ENCODE data around the gene DUSP10. TPM values are rescaled to one million over a fixed set of nuclear protein-coding genes. Genes with fewer than 3 reads are reported as not detected.

Gene DUSP10
- total RNA-seq, 1 experiment from 2014 or later = 2.0 TPM

DNA sequence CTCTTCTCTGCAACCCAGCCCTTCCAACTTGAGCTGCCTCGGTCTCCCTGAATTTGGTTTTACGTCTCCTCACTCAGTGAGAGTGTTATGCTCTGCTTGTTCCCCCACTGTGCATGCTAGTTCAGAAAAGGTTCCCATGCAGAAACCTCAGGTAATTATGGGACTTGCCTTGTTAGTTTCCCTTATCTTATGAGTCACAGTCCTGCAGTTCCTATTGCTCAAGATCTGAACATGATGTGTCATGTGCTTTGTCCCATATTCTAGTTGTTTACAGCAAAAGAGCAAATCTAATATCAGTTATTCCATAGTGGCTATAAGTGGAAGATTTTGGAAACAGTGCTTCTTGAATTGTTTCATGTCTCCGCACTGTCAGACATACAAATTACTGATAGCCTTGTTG is 74.4 kb downstream of the DUSP10 start:
- Mint-ChIP-seq H3K4me3 (ENCODE audit: unreplicated experiment) (no peak overlapping the region), H3K27ac (ENCODE audit: unreplicated experiment) (no peak overlapping the region), H3K9me3 (ENCODE audit: unreplicated experiment) (no peaks in the 10 kb centered on the region), H3K36me3 (ENCODE audit: insufficient read depth, unreplicated experiment) (no peaks in the 10 kb centered on the region), H3K4me1 (ENCODE audit: low read depth, unreplicated experiment) (peaks cover 17% of the 10 kb centered on the region), H3K27me3 (ENCODE audit: insufficient read depth, unreplicated experiment) (peaks cover 4% of the 10 kb centered on the region)
- TF ChIP-seq, protein P1, sequence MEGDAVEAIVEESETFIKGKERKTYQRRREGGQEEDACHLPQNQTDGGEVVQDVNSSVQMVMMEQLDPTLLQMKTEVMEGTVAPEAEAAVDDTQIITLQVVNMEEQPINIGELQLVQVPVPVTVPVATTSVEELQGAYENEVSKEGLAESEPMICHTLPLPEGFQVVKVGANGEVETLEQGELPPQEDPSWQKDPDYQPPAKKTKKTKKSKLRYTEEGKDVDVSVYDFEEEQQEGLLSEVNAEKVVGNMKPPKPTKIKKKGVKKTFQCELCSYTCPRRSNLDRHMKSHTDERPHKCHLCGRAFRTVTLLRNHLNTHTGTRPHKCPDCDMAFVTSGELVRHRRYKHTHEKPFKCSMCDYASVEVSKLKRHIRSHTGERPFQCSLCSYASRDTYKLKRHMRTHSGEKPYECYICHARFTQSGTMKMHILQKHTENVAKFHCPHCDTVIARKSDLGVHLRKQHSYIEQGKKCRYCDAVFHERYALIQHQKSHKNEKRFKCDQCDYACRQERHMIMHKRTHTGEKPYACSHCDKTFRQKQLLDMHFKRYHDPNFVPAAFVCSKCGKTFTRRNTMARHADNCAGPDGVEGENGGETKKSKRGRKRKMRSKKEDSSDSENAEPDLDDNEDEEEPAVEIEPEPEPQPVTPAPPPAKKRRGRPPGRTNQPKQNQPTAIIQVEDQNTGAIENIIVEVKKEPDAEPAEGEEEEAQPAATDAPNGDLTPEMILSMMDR (IDR thresholded peaks at IDR 0.05; ENCODE audit: insufficient read depth in 1 of 2, low read depth in 1 of 2, low read length in 1 of 2, severe bottlenecking in 1 of 2, unreplicated experiment in 1 of 2) = no peak
- ChIA-PET POLR2A (no interaction called here), CTCF (no interaction called here)
- no peaks in the 10 kb centered on the region for H3K9me3 ChIP-seq
- H3K4me1 ChIP-seq = no peaks in the 10 kb centered on the region
- H3K4me3 ChIP-seq (ENCODE audit: low read depth, low read length) = no peak overlapping the region
- no TSS peak for BruUV-seq (replicated peaks)
- intact Hi-C loops (cut with micrococcal nuclease; ENCODE audit: unreplicated experiment) = loop anchor here (5.0 kb wide), 1 partner anchor 75 kb away; the partner anchor contains the start of gene DUSP10
- no peaks in the 10 kb centered on the region for H3K36me3 ChIP-seq (ENCODE audit: control insufficient read depth, insufficient read depth, low read length)
- no peak for DNase-seq
- H3K27me3 ChIP-seq (replicated peaks; ENCODE audit: control insufficient read depth, insufficient read depth, low read length) = no peaks in the 10 kb centered on the region

DNA sequence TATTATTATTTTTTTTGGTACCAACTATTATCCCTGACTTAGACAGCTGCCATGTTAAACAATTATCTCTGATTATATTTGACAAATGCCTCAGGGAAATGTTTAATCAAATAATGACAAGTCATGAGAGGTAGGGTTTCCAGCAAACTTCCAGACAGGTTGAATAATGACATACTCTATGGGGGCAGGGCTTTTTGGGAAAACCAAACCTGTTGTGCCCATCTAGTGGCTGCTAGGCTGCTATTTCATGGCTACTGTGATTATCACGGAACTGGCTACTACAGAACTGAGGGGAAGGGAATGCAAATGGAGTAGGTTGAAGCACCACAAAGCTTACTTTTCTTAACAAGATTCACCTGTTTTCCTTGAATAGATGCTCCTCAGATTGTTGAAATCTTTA is 77.6 kb downstream of the DUSP10 start:
- intact Hi-C loops (cut with micrococcal nuclease; ENCODE audit: unreplicated experiment) = no loop called here
- H3K9me3 Mint-ChIP-seq (ENCODE audit: unreplicated experiment) = no peaks in the 10 kb centered on the region
- ChIA-PET POLR2A (no interaction called here), CTCF (no interaction called here)
- H3K4me1 Mint-ChIP-seq (ENCODE audit: low read depth, unreplicated experiment) = peaks cover 7% of the 10 kb centered on the region
- TF ChIP-seq, protein P1 (IDR thresholded peaks at IDR 0.05; ENCODE audit: insufficient read depth in 1 of 2, low read depth in 1 of 2, low read length in 1 of 2, severe bottlenecking in 1 of 2, unreplicated experiment in 1 of 2) = no peak
- H3K27me3 ChIP-seq (replicated peaks; ENCODE audit: control insufficient read depth, insufficient read depth, low read length) = no peaks in the 10 kb centered on the region
- H3K36me3 Mint-ChIP-seq (ENCODE audit: insufficient read depth, unreplicated experiment) = no peaks in the 10 kb centered on the region
- no peak overlapping the region for H3K27ac Mint-ChIP-seq (ENCODE audit: unreplicated experiment)
- no peaks in the 10 kb centered on the region for H3K9me3 ChIP-seq
- BruUV-seq (replicated peaks) = no TSS peak
- H3K4me1 ChIP-seq = no peaks in the 10 kb centered on the region
- no peaks in the 10 kb centered on the region for H3K36me3 ChIP-seq (ENCODE audit: control insufficient read depth, insufficient read depth, low read length)
- DNase-seq = no peak
- H3K4me3 ChIP-seq (ENCODE audit: low read depth, low read length) = no peak overlapping the region
- no peak overlapping the region for H3K4me3 Mint-ChIP-seq (ENCODE audit: unreplicated experiment)
- peaks cover 4% of the 10 kb centered on the region for H3K27me3 Mint-ChIP-seq (ENCODE audit: insufficient read depth, unreplicated experiment)

DNA sequence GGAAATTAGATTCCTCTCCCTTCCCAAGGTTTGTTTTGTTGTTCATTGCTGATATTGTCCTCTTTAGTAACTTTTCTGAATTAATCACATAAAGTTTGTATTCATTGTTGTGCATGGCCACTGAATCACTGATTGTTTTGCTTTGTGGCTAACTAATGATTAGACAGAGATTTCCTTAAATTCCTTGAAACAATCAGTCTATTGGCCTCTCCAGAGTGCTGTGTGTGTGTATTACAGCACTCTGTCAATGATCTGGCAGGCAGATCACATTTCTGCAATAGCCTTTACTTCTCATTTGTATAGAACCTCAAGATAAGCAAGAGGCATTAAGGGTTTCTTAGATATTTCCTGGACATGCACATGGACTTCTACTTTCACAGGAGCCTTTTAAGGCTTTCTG is 78.6 kb downstream of the DUSP10 start:
- TF ChIP-seq, protein P1 (IDR thresholded peaks at IDR 0.05; ENCODE audit: insufficient read depth in 1 of 2, low read depth in 1 of 2, low read length in 1 of 2, severe bottlenecking in 1 of 2, unreplicated experiment in 1 of 2) = no peak
- intact Hi-C loops (cut with micrococcal nuclease; ENCODE audit: unreplicated experiment) = no loop called here
- H3K27me3 ChIP-seq (replicated peaks; ENCODE audit: control insufficient read depth, insufficient read depth, low read length) = no peaks in the 10 kb centered on the region
- Mint-ChIP-seq H3K9me3 (ENCODE audit: unreplicated experiment) (no peaks in the 10 kb centered on the region), H3K36me3 (ENCODE audit: insufficient read depth, unreplicated experiment) (no peaks in the 10 kb centered on the region), H3K4me3 (ENCODE audit: unreplicated experiment) (no peak overlapping the region), H3K27ac (ENCODE audit: unreplicated experiment) (no peak overlapping the region), H3K4me1 (ENCODE audit: low read depth, unreplicated experiment) (peaks cover 6% of the 10 kb centered on the region), H3K27me3 (ENCODE audit: insufficient read depth, unreplicated experiment) (peaks cover 4% of the 10 kb centered on the region)
- POLR2A ChIA-PET = no interaction called here
- no peak overlapping the region for H3K4me3 ChIP-seq (ENCODE audit: low read depth, low read length)
- CTCF ChIA-PET = no interaction called here
- H3K9me3 ChIP-seq = no peaks in the 10 kb centered on the region
- DNase-seq = no peak
- H3K4me1 ChIP-seq = no peaks in the 10 kb centered on the region
- no TSS peak for BruUV-seq (replicated peaks)
- H3K36me3 ChIP-seq (ENCODE audit: control insufficient read depth, insufficient read depth, low read length) = no peaks in the 10 kb centered on the region

All from Caco-2 (cell line).